ENCODE measurements around the gene SFRP5.
A peak's percentile ranks its signal among the peaks of the same experiment; 100 is the strongest.

The SFRP5 gene

GRCh38 chr10:97736902-97737769 lies 34.7 kb downstream of the SFRP5 start, which contains the start of gene ZFYVE27:
ZFYVE27 (plus strand) TSS chr10:97737128; CDS start chr10:97738478, 1,350 bp downstream.
- peak; percentile 91 for DNase-seq (ENCODE audit: low read depth)
- no peak for TF ChIP-seq CTCF (conservative IDR thresholded peaks at IDR 0.05; ENCODE audit: low read length)
- H3K4me3 ChIP-seq (ENCODE audit: low read length): peak within 1 kb of the TSS; percentile 96

- peak overlapping the region; percentile 38 for H3K4me3 ChIP-seq (ENCODE audit: low read length)
- no peak for TF ChIP-seq CTCF (conservative IDR thresholded peaks at IDR 0.05; ENCODE audit: low read length)
- DNase-seq (ENCODE audit: low read depth): no peak
Observed at GRCh38 chr10:97736403-97736901, 35.3 kb downstream of the SFRP5 start.

GRCh38 chr10:97734021-97734420 lies 37.8 kb downstream of the SFRP5 start:
- TF ChIP-seq CTCF (conservative IDR thresholded peaks at IDR 0.05; ENCODE audit: low read length): no peak
- H3K4me3 ChIP-seq (ENCODE audit: low read length): no peak overlapping the region
- no peak for DNase-seq (ENCODE audit: low read depth)

- DNase-seq (ENCODE audit: low read depth): no peak
- TF ChIP-seq CTCF (conservative IDR thresholded peaks at IDR 0.05; ENCODE audit: low read length): no peak
Observed at GRCh38 chr10:97733256-97733655, 38.5 kb downstream of the SFRP5 start.

GRCh38 chr10:97732052-97732359 lies 39.8 kb downstream of the SFRP5 start:
- DNase-seq (ENCODE audit: low read depth): no peak
- no peak overlapping the region for H3K4me3 ChIP-seq (ENCODE audit: low read length)
- TF ChIP-seq CTCF (conservative IDR thresholded peaks at IDR 0.05; ENCODE audit: low read length): no peak

More at GRCh38 chr10:97733256-97733655, 38.5 kb downstream of the SFRP5 start:
- no peak overlapping the region for H3K4me3 ChIP-seq (ENCODE audit: low read length)

- TF ChIP-seq CTCF (conservative IDR thresholded peaks at IDR 0.05; ENCODE audit: low read length): peak; percentile 96
- no peak overlapping the region for H3K4me3 ChIP-seq (ENCODE audit: low read length)
- DNase-seq (ENCODE audit: low read depth): peak; percentile 80
Observed at GRCh38 chr10:97731346-97732051, 40.3 kb downstream of the SFRP5 start.

Data from AG10803 (cell line).